Measurements from ENCODE around the gene CCDC85A. TPM values are rescaled to one million over a fixed set of nuclear protein-coding genes. Genes with fewer than 3 reads are reported as not detected.
A peak's percentile ranks its signal among the peaks of the same experiment; 100 is the strongest.

Gene CCDC85A
- total and polyA plus RNA-seq, 2 experiments from 2014 or later = 1.6 to 4.2 TPM

DNA sequence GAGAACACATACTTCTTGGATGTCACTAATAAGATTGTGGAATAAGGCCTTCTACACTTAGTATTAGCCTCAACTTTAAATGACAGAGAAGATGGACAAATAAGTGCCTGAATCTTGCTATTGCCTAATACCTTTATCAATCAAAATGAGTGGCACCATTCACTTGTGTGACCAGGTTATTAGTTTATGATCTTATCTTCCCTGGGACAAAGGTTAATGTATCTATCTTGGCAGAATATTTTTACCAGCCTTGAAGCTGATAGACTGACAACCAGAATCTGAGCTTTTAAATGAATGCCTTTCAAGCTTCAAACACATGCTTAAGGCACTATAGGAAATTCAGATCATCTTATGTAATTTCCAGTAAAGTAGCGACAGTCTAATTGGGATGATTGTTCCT, 202.9 kb downstream of the CCDC85A start:
- TF ChIP-seq EZH2 (IDR thresholded peaks at IDR 0.05; ENCODE audit: insufficient read depth, poor library complexity, severe bottlenecking) = no peak
- no peak for TF ChIP-seq EZH2phosphoT487 (IDR thresholded peaks at IDR 0.05; ENCODE audit: insufficient read depth, low read depth)
- in situ Hi-C loops (cut with MboI) = no loop called here
- Histone ChIP-seq H3K4me2 (ENCODE audit: unreplicated experiment) (no peak overlapping the region), H3K36me3 (ENCODE audit: low read depth) (no peaks in the 10 kb centered on the region), H3K9me3 (ENCODE audit: low read depth) (no peaks in the 10 kb centered on the region), H3K4me1 (ENCODE audit: insufficient read depth) (no peaks in the 10 kb centered on the region), H2AFZ (no peak overlapping the region), H3K9me2 (ENCODE audit: insufficient read depth) (no peaks in the 10 kb centered on the region), H4K20me1 (ENCODE audit: insufficient read depth) (no peaks in the 10 kb centered on the region), H3K9ac (no peak overlapping the region), H3K27ac (no peak overlapping the region), H3K4me3 (no peak overlapping the region), H3K27me3 (replicated peaks; ENCODE audit: insufficient read depth) (no peaks in the 10 kb centered on the region), H3F3A (ENCODE audit: insufficient read depth) (no peaks in the 10 kb centered on the region), H3K79me2 (ENCODE audit: insufficient read depth) (no peaks in the 10 kb centered on the region)
- WGBS, 2 experiments (ENCODE audit: low coverage in 1 of 2, low lambda C conversion rate in 2 of 2, missing lambda C conversion rate in 2 of 2) = 28 to 50% methylated on average over 1 of the region's 1 CpG
- no peak for DNase-seq

DNA sequence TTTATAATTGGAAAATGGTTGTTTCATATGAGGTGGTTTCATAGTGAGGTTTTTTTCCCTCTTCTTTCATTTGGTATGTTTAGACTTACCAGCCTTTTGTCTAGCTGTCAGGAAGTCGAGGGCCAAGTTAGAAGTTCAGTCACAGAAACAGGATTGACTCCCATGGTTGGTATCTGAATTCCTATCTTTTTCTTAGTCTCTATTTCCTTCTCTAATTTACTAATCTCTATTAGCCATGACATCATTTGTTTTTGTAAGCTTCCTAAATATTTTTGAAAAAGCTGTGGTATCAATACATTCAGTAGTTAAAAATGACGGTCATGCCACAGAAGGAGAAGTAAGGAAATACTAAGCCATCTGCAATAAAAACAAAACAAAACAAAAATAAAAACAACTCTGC, 206.9 kb downstream of the CCDC85A start:
- no peaks in the 10 kb centered on the region for H3F3A ChIP-seq (ENCODE audit: insufficient read depth)
- H3K4me2 ChIP-seq (ENCODE audit: unreplicated experiment) = no peak overlapping the region
- DNase-seq = no peak
- no peak overlapping the region for H3K27ac ChIP-seq
- no peaks in the 10 kb centered on the region for H3K36me3 ChIP-seq (ENCODE audit: low read depth)
- H3K9me2 ChIP-seq (ENCODE audit: insufficient read depth) = peaks cover 6% of the 10 kb centered on the region; the same call in 1 of the 2 replicates
- H3K9me3 ChIP-seq (ENCODE audit: low read depth) = no peaks in the 10 kb centered on the region
- WGBS, 2 experiments (ENCODE audit: low coverage in 1 of 2, low lambda C conversion rate in 2 of 2, missing lambda C conversion rate in 2 of 2) = 19 to 23% methylated on average over 2 of the region's 2 CpGs
- H3K27me3 ChIP-seq (replicated peaks; ENCODE audit: insufficient read depth) = no peaks in the 10 kb centered on the region
- no peaks in the 10 kb centered on the region for H4K20me1 ChIP-seq (ENCODE audit: insufficient read depth)
- no peak overlapping the region for H2AFZ ChIP-seq
- in situ Hi-C loops (cut with MboI) = no loop called here
- no peaks in the 10 kb centered on the region for H3K79me2 ChIP-seq (ENCODE audit: insufficient read depth)
- no peak overlapping the region for H3K4me3 ChIP-seq
- H3K4me1 ChIP-seq (ENCODE audit: insufficient read depth) = no peaks in the 10 kb centered on the region
- H3K9ac ChIP-seq = no peak overlapping the region
- TF ChIP-seq EZH2phosphoT487 (IDR thresholded peaks at IDR 0.05; ENCODE audit: insufficient read depth, low read depth) = no peak
- no peak for TF ChIP-seq EZH2 (IDR thresholded peaks at IDR 0.05; ENCODE audit: insufficient read depth, poor library complexity, severe bottlenecking)

DNA sequence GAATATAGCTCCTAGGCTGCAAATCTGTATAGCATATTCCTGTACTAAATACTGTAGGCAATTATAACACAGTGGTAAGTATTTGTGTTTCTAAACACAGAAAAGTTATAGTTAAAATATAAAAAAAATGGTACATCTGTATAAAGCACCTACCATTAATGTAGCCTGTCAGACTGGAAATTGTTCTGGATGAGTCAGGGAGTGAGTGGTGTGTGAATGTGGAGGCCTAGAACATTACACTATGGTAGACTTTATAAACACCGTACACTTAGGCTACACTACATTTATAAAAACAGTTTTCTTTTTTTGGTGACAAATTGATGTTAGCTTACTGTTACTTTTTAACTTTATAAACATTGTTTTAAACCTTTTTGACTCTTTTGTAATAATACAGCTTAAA, 226.3 kb downstream of the CCDC85A start:
- H3K4me2 ChIP-seq (ENCODE audit: unreplicated experiment) = no peak overlapping the region
- H3K27ac ChIP-seq = no peak overlapping the region
- 40 to 48% methylated on average over 1 of the region's 1 CpG for WGBS, 2 experiments (ENCODE audit: low coverage in 1 of 2, low lambda C conversion rate in 2 of 2, missing lambda C conversion rate in 2 of 2)
- in situ Hi-C loops (cut with MboI) = no loop called here
- no peaks in the 10 kb centered on the region for H3K36me3 ChIP-seq (ENCODE audit: low read depth)
- no peak overlapping the region for H2AFZ ChIP-seq
- H3F3A ChIP-seq (ENCODE audit: insufficient read depth) = no peaks in the 10 kb centered on the region
- H3K27me3 ChIP-seq (replicated peaks; ENCODE audit: insufficient read depth) = no peaks in the 10 kb centered on the region
- H3K79me2 ChIP-seq (ENCODE audit: insufficient read depth) = no peaks in the 10 kb centered on the region
- H3K9me2 ChIP-seq (ENCODE audit: insufficient read depth) = no peaks in the 10 kb centered on the region
- H3K4me1 ChIP-seq (ENCODE audit: insufficient read depth) = no peaks in the 10 kb centered on the region
- H3K9me3 ChIP-seq (ENCODE audit: low read depth) = no peaks in the 10 kb centered on the region
- TF ChIP-seq EZH2 (IDR thresholded peaks at IDR 0.05; ENCODE audit: insufficient read depth, poor library complexity, severe bottlenecking) = no peak
- no peak for TF ChIP-seq EZH2phosphoT487 (IDR thresholded peaks at IDR 0.05; ENCODE audit: insufficient read depth, low read depth)
- no peak overlapping the region for H3K4me3 ChIP-seq
- no peaks in the 10 kb centered on the region for H4K20me1 ChIP-seq (ENCODE audit: insufficient read depth)
- DNase-seq = peak; percentile 37
- no peak overlapping the region for H3K9ac ChIP-seq

DNA sequence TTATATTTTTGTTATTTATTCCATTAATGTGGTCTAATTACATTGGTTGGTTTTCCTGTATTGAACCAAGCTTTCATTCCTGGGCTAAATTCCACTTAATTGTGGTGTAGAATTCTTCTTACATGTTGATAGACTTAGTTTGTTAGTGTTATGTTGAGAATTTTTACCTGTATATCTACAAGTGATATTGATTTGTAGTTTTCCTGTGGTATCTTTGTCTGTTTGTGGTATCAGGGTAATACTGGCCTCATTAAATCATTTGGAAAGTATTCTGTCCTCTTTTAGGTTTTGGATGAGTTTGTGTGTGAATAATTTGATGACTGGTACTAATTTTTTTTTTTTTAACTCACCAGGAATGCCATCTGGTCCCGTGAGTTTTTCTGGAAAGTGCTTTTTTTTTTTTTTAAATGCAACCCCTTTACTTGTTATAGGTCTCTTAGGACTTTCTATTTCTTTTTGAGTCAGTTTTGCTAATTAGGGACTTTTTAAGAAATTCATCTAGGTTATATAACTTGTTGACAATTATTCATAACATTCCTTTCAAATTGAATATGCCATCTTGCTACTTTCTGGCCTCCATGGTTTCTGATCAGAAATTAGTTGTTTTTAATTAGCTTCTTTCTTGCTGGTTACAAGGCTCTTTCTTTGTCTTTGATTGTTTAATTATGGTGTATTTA, 232.8 kb downstream of the CCDC85A start:
- Histone ChIP-seq H3K4me1 (ENCODE audit: insufficient read depth) (no peaks in the 10 kb centered on the region), H3K36me3 (ENCODE audit: low read depth) (no peaks in the 10 kb centered on the region), H3K27me3 (replicated peaks; ENCODE audit: insufficient read depth) (no peaks in the 10 kb centered on the region), H3K4me2 (ENCODE audit: unreplicated experiment) (no peak overlapping the region), H3K9me3 (ENCODE audit: low read depth) (no peaks in the 10 kb centered on the region), H4K20me1 (ENCODE audit: insufficient read depth) (no peaks in the 10 kb centered on the region), H3K9me2 (ENCODE audit: insufficient read depth) (no peaks in the 10 kb centered on the region), H3K79me2 (ENCODE audit: insufficient read depth) (no peaks in the 10 kb centered on the region), H3K4me3 (no peak overlapping the region), H3K27ac (no peak overlapping the region), H3K9ac (no peak overlapping the region), H3F3A (ENCODE audit: insufficient read depth) (no peaks in the 10 kb centered on the region), H2AFZ (no peak overlapping the region)
- no peak for DNase-seq
- TF ChIP-seq EZH2phosphoT487 (IDR thresholded peaks at IDR 0.05; ENCODE audit: insufficient read depth, low read depth) = no peak
- TF ChIP-seq EZH2 (IDR thresholded peaks at IDR 0.05; ENCODE audit: insufficient read depth, poor library complexity, severe bottlenecking) = no peak
- in situ Hi-C loops (cut with MboI) = no loop called here
- 0 to 15% methylated on average over 1 of the region's 1 CpG for WGBS, 2 experiments (ENCODE audit: low coverage in 1 of 2, low lambda C conversion rate in 2 of 2, missing lambda C conversion rate in 2 of 2)

Small RNA genes lying within 50 kb of the gene (small RNA-seq; reads per million reads assigned to genes)
- not detected for gene RNA5SP93 (ENCODE audit: low read depth, low replicate concordance)
